Measurements from ENCODE around the gene C7orf33.
"Not testable (repeated sequence)": the region's sequence is repeated elsewhere in the genome, so short reads cannot be mapped to it uniquely, and the experiment has no call there.

Gene C7orf33

DNA sequence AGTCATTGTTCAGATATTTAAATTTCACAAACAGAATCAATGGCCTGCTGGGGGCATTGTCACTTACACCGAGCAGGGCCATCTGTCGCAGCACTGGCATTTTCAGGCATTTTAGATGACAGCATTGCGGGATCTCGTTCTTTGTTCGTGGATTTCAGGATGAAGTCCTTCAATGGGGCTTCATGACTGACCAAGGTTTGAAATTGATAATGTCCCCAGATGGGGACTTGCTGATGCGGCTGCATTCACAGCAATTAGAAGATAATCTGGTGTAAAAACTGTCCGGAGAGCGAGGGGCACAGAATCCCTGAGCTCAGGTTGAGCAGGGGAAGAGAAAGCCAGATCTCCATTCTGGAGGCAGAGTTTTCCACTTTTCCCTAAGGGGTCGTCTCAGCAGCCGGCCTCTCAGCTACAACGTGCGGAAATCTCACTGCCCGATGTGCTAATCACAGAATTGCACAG lies 1.9 kb upstream of the C7orf33 start:
- no peak overlapping the region for H3K4me3 ChIP-seq (ENCODE audit: low read depth, low read length)
- TF ChIP-seq, protein P1, sequence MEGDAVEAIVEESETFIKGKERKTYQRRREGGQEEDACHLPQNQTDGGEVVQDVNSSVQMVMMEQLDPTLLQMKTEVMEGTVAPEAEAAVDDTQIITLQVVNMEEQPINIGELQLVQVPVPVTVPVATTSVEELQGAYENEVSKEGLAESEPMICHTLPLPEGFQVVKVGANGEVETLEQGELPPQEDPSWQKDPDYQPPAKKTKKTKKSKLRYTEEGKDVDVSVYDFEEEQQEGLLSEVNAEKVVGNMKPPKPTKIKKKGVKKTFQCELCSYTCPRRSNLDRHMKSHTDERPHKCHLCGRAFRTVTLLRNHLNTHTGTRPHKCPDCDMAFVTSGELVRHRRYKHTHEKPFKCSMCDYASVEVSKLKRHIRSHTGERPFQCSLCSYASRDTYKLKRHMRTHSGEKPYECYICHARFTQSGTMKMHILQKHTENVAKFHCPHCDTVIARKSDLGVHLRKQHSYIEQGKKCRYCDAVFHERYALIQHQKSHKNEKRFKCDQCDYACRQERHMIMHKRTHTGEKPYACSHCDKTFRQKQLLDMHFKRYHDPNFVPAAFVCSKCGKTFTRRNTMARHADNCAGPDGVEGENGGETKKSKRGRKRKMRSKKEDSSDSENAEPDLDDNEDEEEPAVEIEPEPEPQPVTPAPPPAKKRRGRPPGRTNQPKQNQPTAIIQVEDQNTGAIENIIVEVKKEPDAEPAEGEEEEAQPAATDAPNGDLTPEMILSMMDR (IDR thresholded peaks at IDR 0.05; ENCODE audit: insufficient read depth, low read depth, low read length, missing control alignments) = no peak
- DNase-seq (ENCODE audit: low read depth) = no peak

DNA sequence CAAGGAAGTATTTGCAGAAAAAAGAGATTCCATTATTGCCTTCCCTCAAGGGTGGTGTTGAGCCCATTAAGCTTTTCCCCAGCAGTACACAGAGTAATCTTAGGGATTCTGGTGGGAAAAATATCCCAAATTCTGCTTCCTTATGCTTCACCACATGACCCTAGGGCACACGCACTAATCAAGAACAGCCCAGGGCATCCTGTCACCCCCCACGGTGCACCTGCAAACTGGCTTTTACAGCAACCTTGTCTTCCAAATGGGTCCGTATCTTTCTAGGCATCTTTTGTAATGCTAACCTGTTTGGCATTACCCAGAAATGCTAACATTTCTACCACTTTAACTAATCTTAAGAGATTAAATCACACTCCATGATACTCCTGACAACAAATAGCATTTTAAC lies 926 bp upstream of the C7orf33 start:
- DNase-seq (ENCODE audit: low read depth) = no peak
- H3K4me3 ChIP-seq (ENCODE audit: low read depth, low read length) = no peak overlapping the region

DNA sequence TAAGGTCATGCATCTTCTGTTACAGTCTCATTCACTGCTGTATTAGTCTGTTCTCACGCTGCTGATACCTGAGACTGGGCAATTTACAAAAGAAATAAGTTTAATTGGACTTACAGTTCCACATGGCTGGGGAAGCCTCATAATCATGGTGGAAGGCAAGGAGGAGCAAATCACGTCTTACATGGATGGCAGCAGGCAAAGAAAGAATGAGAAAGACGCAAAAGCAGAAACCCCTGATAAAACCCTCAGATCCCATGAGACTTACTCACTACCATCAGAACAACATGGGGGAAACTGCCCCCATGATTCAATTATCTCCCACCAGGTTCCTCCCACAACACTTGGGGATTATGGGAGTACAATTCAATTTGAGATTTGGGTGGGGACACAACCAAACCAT lies 5.8 kb downstream of the C7orf33 start:
- not testable (repeated sequence) for H3K4me3 ChIP-seq (ENCODE audit: low read depth, low read length); DNase-seq (ENCODE audit: low read depth)

More for the DNA sequence above, 926 bp upstream of the C7orf33 start:
- TF ChIP-seq, protein P1 (IDR thresholded peaks at IDR 0.05; ENCODE audit: insufficient read depth, low read depth, low read length, missing control alignments) = no peak

DNA sequence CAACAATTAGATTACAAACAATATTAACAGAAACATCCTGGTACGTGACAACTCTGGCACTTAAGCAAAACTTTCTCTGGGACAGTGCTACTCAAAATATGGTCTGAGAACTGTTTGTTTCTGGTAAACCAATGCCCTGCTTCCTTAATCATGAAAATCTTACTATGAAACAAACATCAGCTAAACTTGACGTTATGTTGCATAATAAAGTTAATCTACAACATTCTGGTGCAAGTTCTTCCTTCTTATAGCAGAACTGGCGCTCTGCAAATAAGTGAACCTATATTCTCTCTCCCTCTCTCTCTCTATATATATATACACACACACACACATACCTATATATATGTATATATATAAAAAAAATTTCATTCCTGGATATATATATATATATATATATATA lies 7.8 kb downstream of the C7orf33 start:
- no peak overlapping the region for H3K4me3 ChIP-seq (ENCODE audit: low read depth, low read length)
- no peak for DNase-seq (ENCODE audit: low read depth)
- TF ChIP-seq, protein P1 (IDR thresholded peaks at IDR 0.05; ENCODE audit: insufficient read depth, low read depth, low read length, missing control alignments) = no peak

DNA sequence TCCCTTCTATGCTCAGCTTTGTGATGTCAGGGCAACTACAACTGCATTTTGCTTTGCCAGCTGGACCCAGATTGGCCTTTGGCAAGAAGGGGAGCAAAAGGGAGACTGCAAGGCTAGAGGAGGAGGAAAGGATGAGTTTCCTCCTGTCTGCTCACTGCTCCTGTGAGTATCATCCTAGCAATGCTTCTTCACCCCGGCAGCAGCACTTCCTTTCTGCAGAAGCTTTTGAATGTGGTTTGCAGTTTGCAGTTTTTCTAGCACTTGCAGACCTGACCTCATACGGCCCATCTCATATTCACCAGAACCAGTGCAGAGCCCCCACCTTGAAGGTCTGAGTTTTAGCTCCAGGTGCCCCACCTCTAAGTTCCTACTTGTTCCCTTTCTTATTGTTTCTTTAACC lies 14.8 kb downstream of the C7orf33 start:
- TF ChIP-seq, protein P1 (IDR thresholded peaks at IDR 0.05; ENCODE audit: insufficient read depth, low read depth, low read length, missing control alignments) = no peak
- DNase-seq (ENCODE audit: low read depth) = no peak
- H3K4me3 ChIP-seq (ENCODE audit: low read depth, low read length) = no peak overlapping the region

DNA sequence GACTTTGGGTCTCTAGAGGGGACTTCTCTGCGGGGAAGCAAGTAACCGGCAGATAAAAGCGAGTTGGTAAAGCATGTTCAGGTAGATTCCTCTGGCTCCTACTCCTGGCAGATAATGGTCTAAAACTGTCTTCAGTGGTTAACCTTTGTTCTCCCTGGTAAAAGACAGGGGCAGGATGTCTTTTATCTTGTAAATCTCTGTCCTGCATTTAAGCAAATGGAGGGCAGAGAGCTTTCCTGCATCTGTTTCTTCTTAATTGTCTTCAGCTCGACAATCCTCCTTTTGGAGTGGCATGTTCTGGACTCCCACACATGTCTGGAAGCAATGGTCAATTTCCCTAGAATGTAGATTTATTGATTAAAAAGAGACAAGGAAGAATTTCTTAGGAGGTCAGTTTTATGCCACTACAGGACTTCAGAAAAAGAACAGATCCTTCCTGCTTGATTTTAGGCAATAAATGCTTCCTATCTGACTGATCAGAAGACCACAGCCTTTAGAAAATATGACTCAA lies 16.6 kb downstream of the C7orf33 start:
- no peak overlapping the region for H3K4me3 ChIP-seq (ENCODE audit: low read depth, low read length)
- TF ChIP-seq, protein P1 (IDR thresholded peaks at IDR 0.05; ENCODE audit: insufficient read depth, low read depth, low read length, missing control alignments) = no peak
- DNase-seq (ENCODE audit: low read depth) = no peak

DNA sequence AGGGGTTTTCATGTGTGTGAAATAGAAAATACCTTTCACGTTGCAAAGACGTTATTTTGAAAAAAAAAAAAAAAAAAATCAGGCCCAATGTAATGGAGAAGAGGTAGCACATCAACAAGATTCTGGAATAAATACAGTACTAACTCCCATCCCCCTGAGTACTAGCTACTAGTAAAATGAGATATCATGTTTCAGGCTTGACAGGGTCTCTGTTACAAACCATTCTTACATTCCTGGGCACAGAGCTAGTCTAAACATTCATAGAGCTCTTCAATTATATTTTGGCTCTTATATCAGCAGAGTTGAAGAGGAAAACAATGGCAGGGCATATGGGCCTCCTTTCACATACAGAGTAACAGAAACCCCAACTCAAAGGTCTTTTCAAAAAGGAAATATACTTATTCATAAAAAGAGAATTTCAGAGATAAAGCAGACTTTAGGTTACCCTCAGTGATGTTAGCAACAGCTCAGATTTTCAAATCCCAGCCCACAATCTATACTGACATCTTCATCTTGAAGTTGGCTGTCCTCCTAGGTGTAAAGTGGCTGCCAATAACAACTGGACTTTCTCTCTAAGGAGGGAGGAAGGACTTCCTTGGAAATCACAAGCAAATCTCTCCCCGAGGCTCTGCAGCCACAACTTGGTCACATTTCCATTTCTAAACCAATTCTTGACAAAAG lies 18.6 kb downstream of the C7orf33 start:
- DNase-seq (ENCODE audit: low read depth) = no peak
- TF ChIP-seq, protein P1 (IDR thresholded peaks at IDR 0.05; ENCODE audit: insufficient read depth, low read depth, low read length, missing control alignments) = no peak
- H3K4me3 ChIP-seq (ENCODE audit: low read depth, low read length) = no peak overlapping the region

All from GM12865 (cell line).